Measurements from ENCODE around the gene MR1.

Gene MR1

DNA sequence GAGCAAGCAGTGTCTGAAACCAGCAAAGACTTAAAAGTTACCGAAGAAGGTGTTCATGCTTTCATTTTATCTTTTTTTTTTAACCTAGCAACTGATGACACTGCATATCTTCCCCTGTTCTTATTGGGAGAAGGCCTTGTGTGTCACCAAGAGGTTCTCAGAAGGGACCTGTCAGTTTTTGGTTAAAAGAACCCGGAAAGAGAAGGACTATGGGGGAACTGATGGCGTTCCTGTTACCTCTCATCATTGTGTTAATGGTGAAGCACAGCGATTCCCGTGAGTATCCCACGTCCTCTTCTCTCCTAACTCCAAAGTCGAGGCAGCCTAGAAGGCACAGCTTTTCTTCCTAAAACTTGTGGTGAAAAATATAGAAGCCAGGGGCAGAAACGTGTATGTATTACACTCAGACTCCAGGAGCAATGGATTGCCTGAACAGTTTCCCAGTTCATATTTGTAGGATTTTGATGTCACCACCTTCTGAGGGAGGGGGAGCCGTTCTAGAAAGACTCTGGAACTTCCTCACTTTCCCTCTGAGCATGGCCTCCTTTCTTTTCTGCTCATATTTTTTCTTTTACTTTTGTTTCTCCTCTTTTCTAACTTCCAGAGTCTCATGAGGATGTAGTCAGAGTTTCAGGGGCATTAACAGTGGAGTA lies at the start of gene MR1:
Gene MR1, plus strand, starts transcription at position 185 of the 653 bp plus-strand sequence. Its CDS starts 25 bp downstream, at position 210.
- peak; percentile 95 for DNase-seq

DNA sequence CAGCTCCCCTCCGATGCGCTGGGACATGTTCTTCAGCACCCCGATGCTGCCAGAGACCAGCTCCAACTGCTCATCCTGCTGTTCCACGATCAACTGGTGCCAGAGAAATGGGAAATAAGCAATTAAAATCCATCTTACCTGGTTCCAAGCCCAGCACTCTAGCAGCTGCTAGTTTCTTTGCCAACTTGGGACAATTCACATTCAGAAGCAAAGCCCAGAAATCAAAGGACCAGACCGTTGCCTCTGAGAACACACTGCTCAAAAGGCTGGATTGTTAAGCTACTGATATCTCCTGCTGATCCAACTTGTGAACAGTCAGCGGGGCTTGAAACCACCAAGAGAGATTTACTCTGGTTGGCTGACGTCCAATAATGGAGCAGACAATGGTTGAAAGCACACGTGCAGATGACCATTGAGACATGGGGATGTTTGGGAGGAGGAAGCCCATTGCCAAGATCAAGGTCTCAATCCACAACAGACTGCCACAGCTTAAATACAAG lies 45.5 kb upstream of the MR1 start:
- no peak for DNase-seq

DNA sequence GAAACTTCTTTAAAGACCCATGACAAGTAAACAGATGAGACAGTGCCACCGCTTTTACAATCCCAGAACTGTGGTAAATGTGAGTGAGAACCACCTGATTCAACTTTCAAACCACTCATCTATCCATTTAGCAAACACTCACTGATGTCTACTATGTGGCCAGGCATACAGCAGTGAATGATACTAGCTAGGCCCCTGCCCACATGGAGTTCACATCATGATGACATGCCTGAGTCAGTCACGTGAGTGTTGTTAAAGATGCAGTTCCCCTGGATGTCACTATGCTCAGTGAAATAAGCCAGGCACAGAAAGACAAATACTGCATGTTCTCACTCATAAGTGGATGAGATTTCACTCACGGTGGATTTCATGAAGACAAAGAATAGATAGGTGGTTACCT lies 39.5 kb upstream of the MR1 start:
- DNase-seq, result no peak

DNA sequence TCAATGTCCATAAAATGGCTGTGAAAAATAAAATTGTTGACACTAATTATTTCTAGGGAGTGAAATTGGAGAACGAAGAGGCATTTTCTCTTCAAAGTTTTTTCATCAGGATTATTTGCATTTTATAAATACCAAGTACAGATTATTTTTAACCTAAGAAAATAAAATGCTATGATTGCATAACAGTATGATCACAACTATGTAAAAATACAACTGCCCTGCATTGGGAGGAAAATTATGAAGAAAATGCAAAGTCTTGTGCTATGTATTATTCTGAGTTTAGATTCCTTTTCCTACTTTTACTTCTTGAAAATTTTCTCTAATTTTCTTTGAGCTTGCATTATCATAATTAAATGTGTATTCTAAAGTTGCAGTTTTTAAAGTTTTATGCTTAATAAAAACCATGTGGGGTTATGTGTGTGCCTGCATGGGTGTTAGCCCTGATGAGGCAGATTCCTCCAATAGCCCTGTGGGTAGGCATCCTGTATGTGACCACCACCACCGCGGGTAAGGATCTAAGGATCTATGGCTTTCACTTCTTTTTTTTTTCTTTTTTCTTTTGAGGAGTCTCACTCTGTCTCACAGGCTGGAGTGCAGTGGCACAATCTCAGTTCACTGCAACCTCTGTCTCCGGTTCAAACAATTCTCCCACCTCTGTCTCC lies 35.8 kb upstream of the MR1 start:
- DNase-seq, result no peak

DNA sequence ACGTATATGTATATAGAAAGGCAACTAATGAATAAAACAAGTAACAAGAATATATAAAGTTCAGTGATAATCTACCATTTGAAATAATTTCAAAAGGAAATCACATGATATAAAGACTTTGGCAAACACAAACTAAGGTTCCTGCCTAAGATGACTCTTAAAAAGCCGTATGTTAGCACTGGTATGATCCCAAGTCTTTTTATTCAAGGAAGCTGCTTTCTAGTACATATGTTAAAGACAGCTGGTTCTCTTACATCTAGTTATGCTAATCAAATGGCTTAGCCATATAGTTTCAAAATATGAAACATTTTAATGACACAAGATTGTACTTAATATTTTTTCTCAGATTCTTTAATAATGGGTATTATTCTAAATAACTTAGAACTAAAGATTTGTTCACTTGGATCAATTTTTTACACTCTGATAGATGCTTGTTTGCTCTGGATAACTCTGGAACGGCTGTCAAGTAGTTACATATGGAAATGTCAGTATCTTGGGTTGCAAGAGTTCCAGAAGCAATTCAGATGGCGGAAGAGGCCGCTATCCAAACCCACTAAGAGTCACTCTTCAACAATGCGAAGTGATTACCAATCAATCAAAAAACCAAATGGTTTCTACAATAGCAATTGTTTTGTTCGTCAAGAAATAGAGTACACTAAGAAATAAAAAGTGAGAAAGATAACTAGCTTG lies 32.5 kb upstream of the MR1 start:
- DNase-seq, result no peak

DNA sequence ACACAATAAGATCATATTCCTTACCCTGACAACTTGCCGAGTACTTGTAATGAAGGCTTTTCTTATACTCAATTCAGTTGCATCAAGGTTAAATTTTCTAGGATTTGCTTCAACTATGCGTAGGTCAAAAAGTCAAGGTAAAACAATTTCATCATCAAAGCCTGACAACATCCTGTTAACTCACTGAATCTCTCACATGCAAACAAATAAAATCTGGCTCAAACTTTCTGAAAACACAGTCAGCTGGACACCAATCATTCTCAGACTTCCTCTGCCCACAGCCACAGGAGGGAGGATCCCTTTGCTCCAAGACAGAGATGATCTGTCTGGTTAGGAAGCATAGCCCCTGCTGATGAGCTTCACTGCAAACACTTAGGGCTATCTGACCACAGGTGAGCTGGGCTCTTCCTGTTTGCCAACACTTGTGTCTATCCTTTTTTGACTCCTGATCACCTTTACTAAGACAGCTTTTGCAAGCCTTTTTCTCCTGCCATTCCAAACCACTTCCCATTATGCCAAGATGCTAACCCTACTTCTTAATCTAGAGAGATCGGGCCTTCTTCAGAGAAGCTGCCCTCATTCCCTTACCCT lies 31.1 kb upstream of the MR1 start:
- DNase-seq, result no peak

DNA sequence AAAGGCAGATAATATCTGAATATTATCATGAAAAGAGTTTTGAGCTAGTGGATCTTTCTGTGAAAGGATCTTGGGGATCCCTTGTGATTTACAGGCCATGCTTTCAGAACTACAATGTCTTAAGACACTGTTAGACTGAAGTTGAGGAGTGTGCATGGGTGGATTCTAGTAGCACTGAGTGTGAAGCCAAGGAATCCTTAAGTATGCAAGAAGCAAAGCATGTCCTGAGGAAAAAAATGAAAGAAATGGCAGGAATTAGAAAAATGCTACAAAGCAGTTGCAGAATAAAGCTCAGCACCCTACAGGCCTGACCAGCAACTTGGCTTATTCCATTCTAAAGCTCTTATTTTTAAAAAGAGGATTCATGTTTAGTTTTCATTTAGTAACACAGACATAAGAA lies 23.0 kb upstream of the MR1 start:
- no peak for DNase-seq

DNA sequence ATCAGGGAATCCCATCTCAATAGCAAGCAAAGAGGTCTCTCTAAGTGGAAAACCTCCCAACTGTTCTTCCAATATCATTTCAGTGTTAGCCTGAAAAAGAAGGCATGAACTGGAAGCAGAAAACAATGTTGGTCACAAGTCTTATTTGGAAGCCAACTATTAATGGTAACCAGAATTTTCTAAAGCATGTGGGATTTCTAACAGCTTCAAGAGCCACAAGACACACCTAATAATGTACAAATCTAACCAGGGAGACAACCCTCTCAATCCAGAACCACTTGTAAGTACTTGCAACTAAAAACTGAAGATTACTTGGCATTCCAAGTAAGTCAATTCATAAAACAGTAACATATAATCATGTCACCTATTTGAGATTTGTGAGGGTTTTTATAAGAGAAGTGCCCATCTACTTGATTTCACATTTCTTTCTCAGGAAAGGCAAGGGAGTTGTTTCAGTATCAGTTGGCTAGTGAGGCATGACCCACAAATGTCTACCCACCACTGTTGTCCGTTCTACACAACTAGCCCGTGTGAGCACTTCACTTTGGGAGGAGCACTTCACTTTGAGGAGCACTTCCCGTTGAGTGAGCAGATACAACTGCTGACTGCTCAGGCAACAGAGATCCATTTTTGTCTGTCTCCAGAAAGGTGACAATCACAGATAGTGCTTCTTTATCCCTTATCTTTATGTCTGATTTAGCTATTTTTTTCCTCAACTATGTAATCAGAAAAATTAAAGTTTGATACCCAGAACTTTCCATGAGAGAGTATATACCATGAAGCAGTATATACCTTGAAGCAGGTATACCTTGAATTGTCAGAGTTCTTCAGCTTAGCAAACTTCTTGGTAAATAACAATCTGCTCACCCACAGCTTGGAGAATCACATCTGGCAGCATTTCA lies 22.2 kb upstream of the MR1 start:
- no peak for DNase-seq

DNA sequence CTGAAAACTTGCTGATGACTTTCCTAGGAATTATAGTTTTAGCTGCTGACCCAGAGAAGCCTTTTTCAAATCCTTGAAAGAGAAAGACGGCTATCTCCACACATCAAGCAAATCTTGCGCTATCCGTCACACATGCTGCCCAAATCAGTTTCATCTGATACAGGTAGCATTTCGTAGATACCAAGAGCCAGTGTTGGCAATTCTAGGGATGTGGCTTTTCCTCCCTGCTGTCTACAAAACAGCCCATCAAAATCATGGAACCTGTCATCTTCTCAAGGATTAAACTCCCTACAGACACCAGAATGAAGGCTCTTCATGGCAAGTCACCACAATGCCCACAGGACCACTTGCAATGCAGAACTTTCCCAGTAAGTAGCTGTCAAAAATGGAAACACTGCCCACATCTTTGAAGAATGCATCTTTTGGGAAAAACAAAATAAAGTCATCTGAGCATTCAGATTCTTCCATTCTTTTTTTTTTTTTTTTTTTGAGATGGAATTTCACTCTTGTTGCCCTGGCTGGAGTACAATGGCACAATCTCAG lies 21.5 kb upstream of the MR1 start:
- no peak for DNase-seq

DNA sequence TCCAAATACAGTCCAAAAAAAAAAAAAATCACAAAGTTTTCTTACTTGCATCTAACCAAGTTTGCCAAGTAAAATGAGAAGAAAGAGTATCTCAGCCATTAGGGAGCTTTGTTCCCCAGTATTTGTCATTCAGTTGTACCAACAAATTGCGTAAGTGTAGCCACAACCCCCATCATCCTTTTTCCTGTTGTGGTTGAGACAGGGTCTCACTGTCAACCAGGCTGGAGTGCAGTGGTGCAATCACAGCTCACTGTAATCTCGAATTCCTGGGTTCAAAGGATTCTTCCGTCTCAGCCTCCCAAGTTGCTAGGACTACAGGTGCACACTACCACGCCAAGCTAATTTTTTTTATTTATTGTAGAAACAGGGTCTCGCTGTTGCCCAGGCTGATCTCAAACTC lies 20.6 kb upstream of the MR1 start:
- no peak for DNase-seq

DNA sequence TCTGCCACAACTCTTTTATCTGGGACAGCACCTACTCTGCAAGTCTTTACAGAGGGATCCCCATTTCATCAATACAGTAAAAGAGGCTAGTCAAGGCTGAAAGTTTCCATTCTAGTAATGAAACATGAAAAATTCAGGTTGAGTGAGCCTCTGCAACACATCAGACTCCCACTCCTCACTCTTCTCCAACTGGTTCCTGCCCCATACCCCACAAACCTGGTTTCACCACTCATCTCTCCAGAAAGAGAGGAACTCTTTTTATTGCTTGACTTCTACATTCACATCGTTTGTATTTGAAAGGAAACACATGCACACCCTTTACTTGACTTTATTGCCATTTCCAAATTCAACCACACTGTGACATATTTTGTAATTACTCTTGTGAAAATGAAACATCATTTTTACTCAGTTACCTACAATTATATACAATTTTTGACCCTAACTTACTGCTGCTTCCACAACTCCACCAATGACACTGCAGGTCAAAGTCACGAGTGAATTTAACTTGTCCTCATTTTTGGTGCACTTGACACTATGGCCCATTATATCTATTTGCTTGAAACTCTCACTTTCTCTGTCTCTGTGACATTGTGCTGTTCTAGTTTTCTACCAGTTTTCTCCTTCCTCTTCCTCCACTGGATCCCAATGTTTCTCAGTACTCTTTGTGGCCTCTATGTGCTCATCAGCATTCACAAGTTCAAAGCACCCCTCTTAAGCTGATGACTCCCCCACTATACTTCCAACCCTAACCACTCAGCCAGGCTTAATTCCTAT lies 19.1 kb upstream of the MR1 start:
- DNase-seq, result no peak

DNA sequence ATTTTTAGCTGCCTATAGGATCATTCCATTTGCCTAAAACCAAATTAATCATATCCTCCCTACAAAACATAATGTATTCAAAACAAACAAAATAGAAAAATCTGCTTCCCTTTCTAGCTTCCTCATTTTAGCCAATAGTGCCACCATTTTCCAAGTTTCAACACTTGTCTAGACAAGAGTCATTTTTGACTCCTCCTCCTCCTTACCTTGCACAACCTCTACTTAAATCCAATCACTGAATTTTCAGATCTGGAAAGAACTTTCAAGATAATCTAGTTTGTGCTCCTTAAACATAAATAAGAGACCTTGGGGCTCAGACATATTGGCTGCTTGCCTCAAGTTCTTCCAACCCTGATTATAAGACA lies 18.6 kb upstream of the MR1 start:
- peak; percentile 81 for DNase-seq

DNA sequence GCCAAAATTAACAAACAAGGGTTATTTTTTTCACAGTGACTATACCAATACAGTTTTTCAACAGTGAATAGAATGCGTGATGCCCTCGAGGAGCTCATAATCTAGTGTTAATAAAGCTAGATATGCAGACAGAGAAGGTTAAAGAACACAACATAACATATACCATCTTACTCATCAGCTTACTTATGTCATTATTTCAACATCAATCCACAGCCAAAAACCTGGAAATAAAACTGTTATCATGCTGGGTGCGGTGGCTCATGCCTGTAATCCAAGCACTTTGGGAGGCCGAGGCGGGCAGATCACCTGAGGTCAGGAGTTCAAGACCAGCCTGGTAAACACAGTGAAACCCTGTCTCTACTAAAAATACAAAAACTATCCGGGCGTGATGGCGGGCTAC lies 17.2 kb upstream of the MR1 start:
- no peak for DNase-seq

DNA sequence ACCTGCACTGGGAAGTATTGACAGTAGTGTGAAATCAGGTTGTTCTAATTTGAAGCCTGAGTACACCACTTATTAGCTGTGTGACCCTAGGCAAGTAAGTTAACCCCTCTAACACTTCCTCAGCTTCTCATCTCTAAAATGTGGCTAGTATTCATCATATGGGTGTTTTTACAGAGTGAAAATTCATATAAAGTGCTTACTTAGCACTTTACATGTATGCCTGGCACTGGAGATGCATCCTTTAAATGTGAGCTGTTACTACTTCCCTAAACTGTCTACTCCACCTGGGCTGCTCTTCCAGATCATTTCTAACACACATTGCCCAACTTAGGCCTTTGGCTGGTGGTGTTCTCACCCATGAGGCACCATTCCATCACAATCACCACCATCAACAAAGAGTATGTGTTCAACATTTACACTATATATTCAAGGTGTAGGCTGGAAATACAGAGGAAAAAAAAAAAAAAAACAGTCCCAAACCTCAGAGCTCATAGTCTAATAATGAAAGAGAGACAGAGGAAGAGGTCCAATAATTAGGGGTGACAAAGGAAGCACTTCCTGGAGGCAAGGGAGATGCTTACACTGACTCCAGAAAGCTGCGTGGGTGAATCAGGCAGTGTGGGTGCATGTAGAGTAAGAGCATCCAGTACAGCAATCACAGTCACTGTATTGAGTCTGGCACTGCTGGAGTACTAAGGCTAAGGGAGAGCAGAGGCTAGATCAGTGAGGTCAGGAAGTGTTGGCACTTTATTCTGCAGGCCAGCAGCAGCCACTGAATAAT lies 14.7 kb upstream of the MR1 start:
- DNase-seq, result no peak

DNA sequence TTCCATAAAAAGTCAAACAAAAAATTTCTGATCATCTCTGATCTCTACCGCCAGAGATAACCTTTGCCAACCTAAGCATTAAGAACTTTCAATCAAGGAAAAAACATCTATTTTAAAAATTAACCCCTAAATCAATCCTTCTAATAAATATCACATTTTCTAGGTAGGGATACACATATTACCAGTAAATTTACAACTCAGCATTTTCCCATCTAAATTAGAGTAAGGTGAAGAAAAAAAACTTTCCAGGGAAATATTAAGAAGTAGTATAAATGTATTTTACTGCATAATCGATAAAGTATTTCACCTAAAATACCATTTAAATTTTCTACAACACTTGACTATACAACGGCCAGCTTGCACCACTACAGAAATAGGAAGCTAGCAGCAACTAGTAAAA lies 12.6 kb upstream of the MR1 start:
- no peak for DNase-seq

DNA sequence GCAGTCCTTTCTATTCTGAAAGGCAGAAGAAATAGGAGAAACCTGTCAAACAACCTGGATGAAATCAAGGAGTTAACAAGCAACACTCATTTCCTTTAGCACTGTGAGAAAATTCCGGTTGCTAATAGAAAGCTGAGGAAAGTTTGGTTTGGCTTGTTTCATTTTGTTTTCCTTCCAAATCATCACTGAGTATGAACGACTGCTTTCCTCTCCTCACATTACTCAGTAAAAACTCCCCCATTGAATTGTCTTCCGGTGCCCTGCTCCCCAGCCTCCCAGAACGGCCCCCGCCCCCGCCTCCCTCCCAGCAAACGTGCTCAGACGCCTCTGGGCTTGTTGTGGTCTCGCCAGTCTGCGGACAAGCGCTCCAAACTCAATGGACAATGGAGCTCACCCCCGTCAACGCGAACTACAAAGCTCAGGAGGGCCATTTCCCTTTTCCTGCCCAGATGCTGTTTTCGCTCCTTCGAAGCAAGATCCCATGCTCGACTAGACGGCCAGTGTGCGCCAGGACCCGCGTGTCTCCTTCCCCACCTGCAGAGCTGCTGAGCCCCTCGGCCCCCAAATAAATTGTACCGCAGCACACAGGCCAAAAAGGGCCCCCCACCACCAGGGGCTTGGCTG lies 11.9 kb upstream of the MR1 start:
- DNase-seq, result peak; percentile 75

DNA sequence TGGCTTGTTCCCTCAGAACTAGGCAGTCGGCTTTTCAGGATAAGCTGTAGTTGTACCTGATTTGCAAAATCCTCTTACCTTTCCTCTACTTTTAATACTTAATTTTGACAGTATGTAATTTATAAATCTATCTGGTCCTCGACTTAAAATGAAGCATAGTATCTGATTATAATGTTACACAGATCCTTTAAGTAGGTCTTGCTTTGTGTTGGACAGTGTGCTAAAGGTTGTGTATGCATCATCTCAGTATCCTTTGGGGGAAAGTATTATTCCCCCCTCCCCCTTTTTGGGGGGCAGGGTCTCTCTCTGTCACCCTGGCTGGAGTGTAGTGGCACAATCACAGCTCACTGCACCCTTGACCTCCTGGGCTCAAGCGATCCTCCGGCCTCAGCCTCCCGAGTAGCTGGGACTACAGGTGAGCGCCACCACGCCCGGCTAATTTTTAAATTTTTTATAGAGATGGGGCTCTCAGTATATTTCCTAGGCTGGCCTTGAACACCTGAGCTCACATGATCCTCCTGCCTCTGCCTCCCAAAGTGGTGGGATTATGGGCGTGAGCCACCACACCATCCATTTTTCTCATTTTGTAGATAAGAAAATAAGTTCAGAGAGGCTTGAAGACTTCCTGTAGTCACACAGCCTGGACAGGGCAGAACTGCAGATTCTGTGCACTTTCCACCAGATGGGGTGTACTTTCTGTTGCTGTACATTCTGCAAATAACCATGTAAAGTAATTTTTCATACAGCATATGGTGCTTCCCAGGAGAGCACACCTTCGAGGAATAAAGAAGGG lies 10.3 kb upstream of the MR1 start:
- DNase-seq, result no peak

DNA sequence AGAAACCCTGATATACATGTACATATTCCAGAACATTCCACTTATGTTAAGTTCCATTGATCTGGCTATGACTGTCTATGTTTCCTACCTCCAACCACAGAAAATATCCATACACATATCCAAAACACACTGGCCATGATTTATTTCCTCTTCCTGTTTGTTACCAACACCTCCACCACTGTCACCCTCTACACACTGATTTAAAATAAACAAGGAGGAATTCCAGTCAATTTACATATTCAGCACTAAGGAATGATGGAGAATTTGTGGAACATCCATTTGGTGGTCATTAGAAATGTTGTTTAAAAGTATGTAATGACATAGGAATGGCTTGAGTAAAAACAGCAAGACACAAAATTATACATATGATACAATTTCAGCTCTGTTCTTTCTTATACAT lies 5.6 kb upstream of the MR1 start:
- no peak for DNase-seq

DNA sequence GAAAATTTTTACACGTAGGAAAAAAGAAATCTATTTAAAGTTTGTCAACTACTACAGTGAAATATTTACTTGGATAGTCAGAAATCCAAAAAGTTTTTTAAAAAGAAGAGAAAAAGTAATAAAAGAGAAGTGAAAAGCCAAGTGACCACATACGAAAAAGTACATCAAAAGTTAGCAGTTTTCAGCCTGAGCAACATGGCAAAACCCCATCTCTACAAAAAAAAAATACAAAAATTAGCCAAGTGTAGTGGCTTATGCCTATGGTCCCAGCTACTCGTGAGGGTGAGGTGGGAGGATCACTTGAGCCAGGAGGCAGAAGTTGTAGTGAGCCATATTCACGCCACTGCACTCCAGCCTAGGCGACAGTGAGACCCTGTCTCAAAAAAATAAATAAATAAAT lies 5.2 kb upstream of the MR1 start:
- no peak for DNase-seq

DNA sequence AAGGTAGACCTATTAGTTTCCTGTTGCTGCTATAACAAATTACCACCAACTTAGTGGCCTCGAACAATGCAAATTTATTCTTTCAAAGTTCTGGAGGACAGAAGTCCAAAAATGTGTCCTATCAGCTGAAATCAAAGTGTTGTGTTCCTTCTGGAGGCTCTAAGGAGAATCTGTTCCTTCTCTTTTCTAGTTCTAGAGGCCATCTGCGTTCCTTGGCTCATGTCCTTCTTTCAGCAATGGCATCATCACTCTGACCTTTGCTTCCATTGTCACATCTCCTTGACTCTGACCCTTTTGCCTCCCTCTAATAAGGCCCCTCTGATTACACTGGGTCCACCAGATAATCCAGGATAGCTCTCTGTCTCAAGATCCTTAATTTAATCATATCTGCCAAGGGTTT lies 1.2 kb upstream of the MR1 start:
- DNase-seq, result no peak

All from OCI-M1 (cell line).